DOHH2 (cell line): ENCODE results near the gene ITGB7.

Experiments used
- EZH2phosphoT487 ChIP-seq: fragments of 200-600 bp; sonication (generic); IDR thresholded peaks from 2 replicates; pipeline ENCODE4 v1.6.1; 2017; ENCODE audit warnings: borderline replicate concordance, mild to moderate bottlenecking, antibody characterized with exemption, low read length, moderate library complexity, mixed read lengths
- TF ChIP-seq, protein P1 (sequence below): fragments of 200-600 bp; sonication (generic); IDR thresholded peaks from one replicate; pipeline ENCODE4 v1.5.1; 2014; ENCODE audit warnings: antibody characterized with exemption, mild to moderate bottlenecking, low read depth, low read length; ENCODE audit not compliant: poor library complexity, severe bottlenecking

DNA sequence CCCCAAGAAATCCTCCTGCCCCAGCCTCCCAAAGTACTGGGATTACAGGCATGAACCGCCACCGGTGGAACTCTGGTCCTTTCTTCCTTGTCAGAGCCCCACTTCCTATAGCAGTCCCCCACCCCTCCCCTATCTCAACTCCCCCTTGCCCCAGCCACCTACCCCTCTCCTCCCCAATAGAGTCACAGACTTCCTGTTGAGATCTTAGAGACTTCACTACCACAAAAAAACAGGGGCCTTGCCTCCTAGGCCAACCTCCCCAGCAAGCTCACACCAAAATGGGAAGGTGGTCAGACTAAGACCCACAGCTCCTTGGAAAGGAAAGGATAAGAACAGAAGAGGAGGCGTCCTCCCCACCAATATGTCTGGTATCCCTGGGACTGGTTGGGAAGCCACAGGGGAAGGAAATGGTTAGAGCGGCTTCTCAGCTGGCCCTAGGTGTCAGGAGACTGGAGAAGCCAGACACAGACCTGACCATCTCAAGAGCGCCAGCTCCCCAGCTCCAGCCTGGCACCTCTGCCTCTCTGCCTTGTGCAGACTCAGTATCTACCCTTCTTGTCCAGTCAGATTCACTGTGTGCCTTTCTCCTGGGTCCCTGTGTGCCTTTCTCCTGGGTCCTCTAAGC, 8.5 kb downstream of the ITGB7 start:
- TF ChIP-seq, protein P1, sequence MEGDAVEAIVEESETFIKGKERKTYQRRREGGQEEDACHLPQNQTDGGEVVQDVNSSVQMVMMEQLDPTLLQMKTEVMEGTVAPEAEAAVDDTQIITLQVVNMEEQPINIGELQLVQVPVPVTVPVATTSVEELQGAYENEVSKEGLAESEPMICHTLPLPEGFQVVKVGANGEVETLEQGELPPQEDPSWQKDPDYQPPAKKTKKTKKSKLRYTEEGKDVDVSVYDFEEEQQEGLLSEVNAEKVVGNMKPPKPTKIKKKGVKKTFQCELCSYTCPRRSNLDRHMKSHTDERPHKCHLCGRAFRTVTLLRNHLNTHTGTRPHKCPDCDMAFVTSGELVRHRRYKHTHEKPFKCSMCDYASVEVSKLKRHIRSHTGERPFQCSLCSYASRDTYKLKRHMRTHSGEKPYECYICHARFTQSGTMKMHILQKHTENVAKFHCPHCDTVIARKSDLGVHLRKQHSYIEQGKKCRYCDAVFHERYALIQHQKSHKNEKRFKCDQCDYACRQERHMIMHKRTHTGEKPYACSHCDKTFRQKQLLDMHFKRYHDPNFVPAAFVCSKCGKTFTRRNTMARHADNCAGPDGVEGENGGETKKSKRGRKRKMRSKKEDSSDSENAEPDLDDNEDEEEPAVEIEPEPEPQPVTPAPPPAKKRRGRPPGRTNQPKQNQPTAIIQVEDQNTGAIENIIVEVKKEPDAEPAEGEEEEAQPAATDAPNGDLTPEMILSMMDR, result no peak
- no peak for TF ChIP-seq EZH2phosphoT487
